Measurements from ENCODE around the gene CLNK.

GRCh38 chr4:10500776-10501175 is 183.8 kb downstream of the CLNK start:
- no peak for TF ChIP-seq POLR2A (IDR thresholded peaks at IDR 0.05)
- TF ChIP-seq CTCF (IDR thresholded peaks at IDR 0.05) = no peak
- TF ChIP-seq POLR2AphosphoS5 (IDR thresholded peaks at IDR 0.05) = no peak

All from transverse colon (tissue), 4 donors.